Subcutaneous abdominal adipose tissue (tissue), 5 donors: ENCODE measurements around the gene MPIG6B.

Experiments
- H3K27ac ChIP-seq: one replicate; pipeline ENCODE4 v1.7.0; 2013; ENCODE audit warnings: low read depth, mild to moderate bottlenecking, inconsistent platforms, low read length, moderate library complexity
- H3K27me3 ChIP-seq, 5 donors: one replicate each; pipeline ENCODE4 v1.7.0; 2013; ENCODE audit warnings: low read length in 5 of 5, inconsistent platforms in 1 of 5; ENCODE audit not compliant: control insufficient read depth in 5 of 5, insufficient read depth in 4 of 5
- H3K36me3 ChIP-seq, 5 donors: one replicate each; pipeline ENCODE4 v1.7.0; 2013; ENCODE audit warnings: low read length in 5 of 5; ENCODE audit not compliant: control insufficient read depth in 5 of 5, insufficient read depth in 5 of 5
- H3K4me1 ChIP-seq, 5 donors: one replicate each; pipeline ENCODE4 v1.7.0; 2013; ENCODE audit warnings: low read length in 5 of 5, mild to moderate bottlenecking in 3 of 5, moderate library complexity in 1 of 5; ENCODE audit not compliant: control insufficient read depth in 5 of 5, insufficient read depth in 5 of 5
- H3K4me3 ChIP-seq, 5 donors: one replicate each; pipeline ENCODE4 v1.7.0; 2013; ENCODE audit warnings: low read length in 5 of 5, low read depth in 1 of 5
- H3K9ac ChIP-seq, 5 donors: one replicate each; pipeline ENCODE4 v1.7.0; 2013; ENCODE audit warnings: low read length in 5 of 5, mild to moderate bottlenecking in 4 of 5, moderate library complexity in 3 of 5
- H3K9me3 ChIP-seq, 5 donors: one replicate each; pipeline ENCODE4 v1.7.0; 2013; ENCODE audit warnings: low read length in 5 of 5; ENCODE audit not compliant: control insufficient read depth in 5 of 5
- donor health status: healthy.
- donor health status: healthy.
- donor health status: healthy.
- donor health status: healthy.
- donor health status: healthy.

Gene MPIG6B

DNA sequence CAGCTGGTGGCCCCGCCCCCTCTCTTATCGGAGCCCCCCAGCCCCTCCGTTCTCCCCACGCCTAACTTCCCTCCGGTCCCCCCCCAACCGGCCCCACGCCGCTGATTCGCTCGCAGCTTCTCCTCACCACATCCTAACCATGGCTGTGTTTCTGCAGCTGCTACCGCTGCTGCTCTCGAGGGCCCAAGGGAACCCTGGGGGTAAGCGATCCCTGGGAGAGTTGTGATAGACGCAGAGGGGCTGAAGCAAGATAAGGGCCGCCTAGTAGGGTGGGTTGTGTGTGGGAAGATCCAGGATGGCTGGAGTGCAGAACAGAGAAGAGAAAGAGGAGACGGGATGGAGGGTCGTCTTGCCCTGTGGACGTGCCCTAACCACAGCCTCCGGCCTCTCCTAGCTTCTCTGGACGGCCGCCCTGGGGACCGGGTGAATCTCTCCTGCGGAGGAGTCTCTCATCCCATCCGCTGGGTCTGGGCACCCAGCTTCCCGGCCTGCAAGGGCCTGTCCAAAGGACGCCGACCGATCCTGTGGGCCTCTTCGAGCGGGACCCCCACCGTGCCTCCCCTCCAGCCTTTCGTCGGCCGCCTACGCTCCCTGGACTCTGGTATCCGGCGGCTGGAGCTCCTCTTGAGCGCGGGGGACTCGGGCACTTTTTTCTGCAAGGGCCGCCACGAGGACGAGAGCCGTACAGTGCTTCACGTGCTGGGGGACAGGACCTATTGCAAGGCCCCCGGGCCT is at the start of gene MPIG6B:
TSS of gene MPIG6B (plus strand) at position 129 of the 735 bp plus-strand sequence. CDS start at position 140, 11 bp downstream.
- Histone ChIP-seq H3K9ac (no peak within 1 kb of the TSS), H3K27ac (no peak within 1 kb of the TSS), H3K27me3 (no peaks in the 10 kb centered on the region), H3K4me1 (peaks cover 1 to 29% (median 25%) of the 10 kb centered on the region in 5 donors), H3K4me3 (no peak within 1 kb of the TSS), H3K9me3 (no peaks in the 10 kb centered on the region), H3K36me3 (peaks cover 13 to 35% (median 26%) of the 10 kb centered on the region in 5 donors)

- Histone ChIP-seq H3K9me3 (no peaks in the 10 kb centered on the region), H3K27ac (no peak overlapping the region), H3K27me3 (no peaks in the 10 kb centered on the region), H3K4me3 (no peak overlapping the region), H3K36me3 (peaks cover 2 to 30% (median 23%) of the 10 kb centered on the region in 5 donors), H3K9ac (no peak overlapping the region), H3K4me1 (peaks cover 0 to 14% (median 14%) of the 10 kb centered on the region in 5 donors)
Measured at GRCh38 chr6:31676322-31676903, 46.8 kb upstream of the MPIG6B start.

- H3K27me3 ChIP-seq: no peaks in the 10 kb centered on the region
- H3K27ac ChIP-seq: no peak overlapping the region
- peaks cover 0 to 25% (median 18%) of the 10 kb centered on the region in 5 donors for H3K36me3 ChIP-seq
- H3K9me3 ChIP-seq: no peaks in the 10 kb centered on the region
- no peak overlapping the region for H3K4me3 ChIP-seq
- no peak overlapping the region for H3K9ac ChIP-seq
- H3K4me1 ChIP-seq: peaks cover 0 to 19% (median 17%) of the 10 kb centered on the region in 5 donors
Measured at GRCh38 chr6:31676904-31677303, 46.3 kb upstream of the MPIG6B start.

DNA sequence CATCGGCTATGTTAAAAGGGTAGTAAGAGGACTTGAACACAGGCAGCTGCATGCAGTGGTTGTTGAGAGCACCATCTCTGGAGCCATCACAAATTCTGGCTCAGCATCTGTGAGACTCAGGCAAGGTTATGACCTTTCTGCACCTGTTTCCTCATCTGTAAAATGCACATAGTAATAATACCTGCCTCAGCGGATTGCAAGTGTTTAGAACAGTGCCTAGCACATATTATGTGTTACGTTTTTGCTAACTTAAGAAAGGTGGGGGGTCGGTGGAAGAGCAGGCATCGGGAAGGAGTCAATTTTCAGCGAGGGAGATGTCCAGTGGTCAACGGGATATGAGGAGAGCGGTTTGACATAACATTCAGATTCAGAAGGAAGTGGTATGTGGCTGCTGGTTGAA is 45.2 kb upstream of the MPIG6B start:
- H3K9ac ChIP-seq: no peak overlapping the region
- H3K4me3 ChIP-seq: no peak overlapping the region
- peaks cover 0 to 15% (median 9%) of the 10 kb centered on the region in 5 donors for H3K36me3 ChIP-seq
- no peaks in the 10 kb centered on the region for H3K27me3 ChIP-seq
- no peaks in the 10 kb centered on the region for H3K9me3 ChIP-seq
- peaks cover 0 to 19% (median 17%) of the 10 kb centered on the region in 5 donors for H3K4me1 ChIP-seq
- no peak overlapping the region for H3K27ac ChIP-seq

DNA sequence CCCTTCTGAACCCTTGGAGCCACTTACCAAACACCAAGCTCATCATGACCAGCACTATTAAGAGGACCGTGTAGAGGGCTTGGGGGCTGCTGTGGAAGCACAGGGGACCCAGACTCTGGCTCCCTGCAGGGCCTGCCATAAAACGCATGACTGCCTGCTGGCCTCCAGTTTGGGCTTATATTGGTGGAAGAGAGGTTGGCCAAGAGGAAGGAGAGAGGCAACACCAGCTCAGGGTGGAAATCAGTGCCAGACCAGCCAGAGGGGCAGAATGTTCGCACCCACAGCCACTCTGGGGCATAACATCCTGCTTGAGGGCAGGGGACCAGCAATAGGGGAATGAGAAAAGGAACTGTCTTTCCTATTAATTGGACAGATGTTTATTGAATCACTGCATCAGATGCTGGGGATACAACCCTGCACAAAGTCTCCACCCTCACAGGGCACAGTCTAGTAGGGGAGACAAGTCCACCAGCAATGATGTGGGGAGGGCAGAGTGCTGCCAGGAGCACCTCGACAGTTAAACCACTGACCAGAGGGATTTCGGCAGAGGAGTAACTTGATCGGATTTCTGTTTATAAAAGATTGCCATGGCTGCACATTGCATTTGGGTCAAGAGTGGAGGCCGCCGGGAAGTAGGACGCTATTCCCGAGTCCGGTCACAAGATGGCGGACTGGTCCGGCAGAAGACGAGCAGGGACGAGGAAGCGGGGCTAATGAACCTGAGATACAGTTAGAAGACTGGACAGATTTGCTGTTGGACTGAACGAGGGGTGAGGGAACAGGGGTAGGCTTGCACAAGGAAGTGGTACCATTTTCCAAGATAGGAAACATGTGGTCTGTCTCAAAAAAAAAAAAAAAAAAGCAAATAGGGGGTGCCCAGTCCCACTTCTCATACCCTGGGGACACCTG is 42.7 kb upstream of the MPIG6B start, which contains the start of gene LY6G5C:
TSS of gene LY6G5C (minus strand) at position 842 of the 909 bp plus-strand sequence. CDS start at position 148, 694 bp downstream.
- H3K4me3 ChIP-seq: peak within 1 kb of the TSS; percentile 65 to 74 (median 69)
- peak within 1 kb of the TSS in 4 of 5 donors; percentile 45 to 80 (median 68) for H3K9ac ChIP-seq
- peaks cover 0 to 8% (median 6%) of the 10 kb centered on the region in 5 donors for H3K36me3 ChIP-seq
- H3K9me3 ChIP-seq: no peaks in the 10 kb centered on the region
- peaks cover 0 to 23% (median 20%) of the 10 kb centered on the region in 5 donors for H3K4me1 ChIP-seq
- peak within 1 kb of the TSS; percentile 49 for H3K27ac ChIP-seq
- no peaks in the 10 kb centered on the region for H3K27me3 ChIP-seq

DNA sequence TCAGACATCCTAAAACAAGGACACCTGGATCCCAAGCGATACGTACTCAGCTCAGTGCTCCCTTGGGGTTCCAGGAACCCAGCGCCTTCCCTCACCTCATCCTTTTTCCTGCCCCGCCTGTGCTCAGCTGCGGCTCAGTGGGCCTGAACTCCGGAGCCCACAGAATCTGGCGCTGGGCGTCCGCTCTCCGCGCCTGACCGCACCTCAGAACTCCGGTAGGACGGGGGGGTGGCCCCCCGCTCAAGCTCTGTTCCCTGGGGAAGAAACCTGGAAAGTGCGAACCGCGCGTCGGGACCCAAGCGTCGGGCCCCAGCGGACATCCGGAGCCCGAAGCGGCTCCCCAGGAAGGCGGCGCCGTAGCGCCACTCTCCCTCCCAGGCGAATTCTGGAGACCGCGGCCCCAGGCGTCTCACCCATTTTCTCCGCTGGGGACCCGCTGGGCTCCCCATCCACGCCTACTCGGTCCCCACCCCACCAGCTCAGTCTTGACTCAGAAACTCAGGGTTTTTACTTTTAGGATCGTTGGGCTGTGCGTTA is 42.0 kb upstream of the MPIG6B start:
- Histone ChIP-seq H3K27ac (peak overlapping the region; percentile 49), H3K4me1 (peaks cover 0 to 23% (median 20%) of the 10 kb centered on the region in 5 donors), H3K36me3 (peaks cover 0 to 14% (median 11%) of the 10 kb centered on the region in 5 donors), H3K4me3 (peak overlapping the region; percentile 65 to 74 (median 69)), H3K9ac (peak overlapping the region in 4 of 5 donors; percentile 45 to 80 (median 68)), H3K27me3 (no peaks in the 10 kb centered on the region), H3K9me3 (no peaks in the 10 kb centered on the region)

DNA sequence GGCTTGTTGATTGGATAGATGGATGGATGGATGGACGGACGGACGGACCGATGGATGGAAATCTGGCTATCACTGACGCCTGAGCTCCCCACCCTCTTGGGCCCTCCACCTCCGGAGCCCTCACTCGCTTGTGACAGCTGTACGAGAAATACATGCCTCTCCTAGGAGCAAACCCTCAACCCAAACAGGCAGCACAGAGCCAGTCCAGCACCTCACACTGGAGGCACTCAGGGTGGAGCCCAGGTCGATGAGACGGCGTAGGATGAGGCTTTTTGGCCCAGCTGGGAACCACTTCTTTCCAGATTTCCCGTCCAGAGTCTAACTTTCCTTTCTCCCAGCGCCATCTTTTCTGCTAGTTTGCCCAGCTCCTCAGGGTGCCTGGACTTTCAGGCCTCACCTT is 39.6 kb upstream of the MPIG6B start:
- Histone ChIP-seq H3K9ac (no peak overlapping the region), H3K27ac (no peak overlapping the region), H3K4me1 (peaks cover 0 to 23% (median 20%) of the 10 kb centered on the region in 5 donors), H3K9me3 (no peaks in the 10 kb centered on the region), H3K36me3 (peaks cover 0 to 38% (median 35%) of the 10 kb centered on the region in 5 donors), H3K4me3 (no peak overlapping the region), H3K27me3 (no peaks in the 10 kb centered on the region)

- H3K36me3 ChIP-seq: peaks cover 0 to 67% (median 63%) of the 10 kb centered on the region in 5 donors
Measured at GRCh38 chr6:31686483-31686882, 36.7 kb upstream of the MPIG6B start.

GRCh38 chr6:31687321-31687720 is 35.9 kb upstream of the MPIG6B start:
- Histone ChIP-seq H3K4me1 (peaks cover 0 to 4% (median 3%) of the 10 kb centered on the region in 5 donors), H3K27ac (no peak overlapping the region), H3K9ac (no peak overlapping the region), H3K36me3 (peaks cover 3 to 75% (median 71%) of the 10 kb centered on the region in 5 donors), H3K27me3 (no peaks in the 10 kb centered on the region), H3K4me3 (no peak overlapping the region), H3K9me3 (no peaks in the 10 kb centered on the region)

More at GRCh38 chr6:31686483-31686882, 36.7 kb upstream of the MPIG6B start:
- Histone ChIP-seq H3K4me1 (peaks cover 0 to 9% (median 6%) of the 10 kb centered on the region in 5 donors), H3K4me3 (no peak overlapping the region), H3K9me3 (no peaks in the 10 kb centered on the region), H3K27me3 (no peaks in the 10 kb centered on the region), H3K9ac (no peak overlapping the region), H3K27ac (no peak overlapping the region)
